ENCODE results near the gene ALG12.

- TF ChIP-seq CTCF (IDR thresholded peaks at IDR 0.05) = no peak
- TF ChIP-seq POLR2A (IDR thresholded peaks at IDR 0.05) = no peak
Observed at GRCh38 chr22:49883294-49883640, 35.0 kb downstream of the ALG12 start.

Measured in ovary (tissue), 3 donors.